RWPE2 (cell line): ENCODE results near the gene NDUFAF4.
"Not testable (repeated sequence)": the region's sequence is repeated elsewhere in the genome, so short reads cannot be mapped to it uniquely, and the experiment has no call there.

Experiments
- ATAC-seq: fragments of 200-7000 bp; cut with Tn5 transposase; 3 replicates; pipeline ENCODE4 v1.9.1; 2021; ENCODE audit warnings: low read depth
- DNase-seq: peaks from one replicate; pipeline ENCODE4 v3.0.0-alpha.2; 2020; ENCODE audit warnings: low spot score
- H3K27ac ChIP-seq: fragments of 450-650 bp; 2 replicates; pipeline ENCODE4 v1.5.1; 2017; ENCODE audit warnings: mild to moderate bottlenecking; ENCODE audit not compliant: poor library complexity, severe bottlenecking
- H3K27me3 ChIP-seq: fragments of 250-450 bp; sonication (Bioruptor Pico); 2 replicates; pipeline ENCODE4 v1.5.1; 2021; ENCODE audit warnings: mild to moderate bottlenecking, moderate library complexity; ENCODE audit not compliant: insufficient read depth, poor library complexity, severe bottlenecking
- H3K36me3 ChIP-seq: fragments of 250-450 bp; sonication (Bioruptor Pico); 2 replicates; pipeline ENCODE4 v1.5.1; 2020; ENCODE audit warnings: low read depth, mild to moderate bottlenecking, moderate library complexity
- H3K4me1 ChIP-seq: fragments of 250-450 bp; sonication (Bioruptor Pico); 2 replicates; pipeline ENCODE4 v1.5.1; 2021; ENCODE audit warnings: mild to moderate bottlenecking, moderate library complexity; ENCODE audit not compliant: insufficient read depth, poor library complexity, severe bottlenecking
- H3K4me3 ChIP-seq: fragments of 250-450 bp; sonication (Bioruptor Pico); 2 replicates; pipeline ENCODE4 v1.5.1; 2021; ENCODE audit warnings: mild to moderate bottlenecking, moderate library complexity; ENCODE audit not compliant: severe bottlenecking
- H3K9me3 ChIP-seq: fragments of 250-450 bp; sonication (Bioruptor Pico); 2 replicates; pipeline ENCODE4 v1.5.1; 2021; ENCODE audit warnings: mild to moderate bottlenecking, moderate library complexity; ENCODE audit not compliant: severe bottlenecking
- CTCF ChIP-seq: fragments of 450-650 bp; IDR thresholded peaks from one replicate; pipeline ENCODE4 v1.5.1; 2017; ENCODE audit warnings: mild to moderate bottlenecking, moderate library complexity; ENCODE audit not compliant: poor library complexity, severe bottlenecking

The NDUFAF4 gene

GRCh38 chr6:96889146-96889545 is 8.5 kb downstream of the NDUFAF4 start:
- Histone ChIP-seq H3K4me1 (no peaks in the 10 kb centered on the region), H3K36me3 (peaks cover 37% of the 10 kb centered on the region), H3K27me3 (peaks cover 2% of the 10 kb centered on the region), H3K9me3 (no peaks in the 10 kb centered on the region), H3K27ac (no peak overlapping the region), H3K4me3 (no peak overlapping the region)
- TF ChIP-seq CTCF = no peak
- DNase-seq (no peak), ATAC-seq (no peak)

- Histone ChIP-seq H3K27me3 (peaks cover 2% of the 10 kb centered on the region), H3K36me3 (peaks cover 33% of the 10 kb centered on the region), H3K9me3 (no peaks in the 10 kb centered on the region), H3K4me3 (no peak overlapping the region), H3K4me1 (no peaks in the 10 kb centered on the region), H3K27ac (no peak overlapping the region)
- ATAC-seq (no peak), DNase-seq (no peak)
- no peak for TF ChIP-seq CTCF
These were observed 8.9 kb downstream of the NDUFAF4 start for GRCh38 chr6:96888745-96889144.

GRCh38 chr6:96886519-96886918 is 11.2 kb downstream of the NDUFAF4 start:
- H3K36me3 ChIP-seq = peaks cover 11% of the 10 kb centered on the region
- H3K4me1 ChIP-seq = no peaks in the 10 kb centered on the region
- H3K9me3 ChIP-seq = no peaks in the 10 kb centered on the region
- DNase-seq (no peak), ATAC-seq (no peak)
- no peak overlapping the region for H3K4me3 ChIP-seq
- no peak overlapping the region for H3K27ac ChIP-seq
- peaks cover 11% of the 10 kb centered on the region for H3K27me3 ChIP-seq
- TF ChIP-seq CTCF = no peak

- not testable (repeated sequence) for H3K4me3 ChIP-seq, H3K4me1 ChIP-seq, H3K36me3 ChIP-seq, DNase-seq, ATAC-seq, H3K9me3 ChIP-seq, H3K27ac ChIP-seq
- peaks cover 11% of the 10 kb centered on the region for H3K27me3 ChIP-seq
These were observed 12.5 kb downstream of the NDUFAF4 start for GRCh38 chr6:96885187-96885631.

GRCh38 chr6:96878143-96878542 is 19.5 kb downstream of the NDUFAF4 start:
- Histone ChIP-seq H3K4me3 (no peak overlapping the region), H3K36me3 (no peaks in the 10 kb centered on the region), H3K4me1 (no peaks in the 10 kb centered on the region), H3K27me3 (peaks cover 8% of the 10 kb centered on the region), H3K27ac (no peak overlapping the region), H3K9me3 (no peaks in the 10 kb centered on the region)
- peak; percentile 69 for ATAC-seq
- no peak for DNase-seq
- no peak for TF ChIP-seq CTCF
